ENCODE data around the gene SLC11A1. TPM values are rescaled to one million over a fixed set of nuclear protein-coding genes. Genes with fewer than 3 reads are reported as not detected.
A peak's percentile ranks its signal among the peaks of the same experiment; 100 is the strongest.

SLC11A1 gene
- total and polyA plus RNA-seq, 2 donors (not counting 1 experiment from before 2014, with no cell fraction given) = 6.5 to 65.3 TPM

GRCh38 chr2:218400930-218401881 lies 19.1 kb downstream of the SLC11A1 start:
- H3K4me1 Mint-ChIP-seq = peaks cover 70% of the 10 kb centered on the region

More at GRCh38 chr2:218400930-218401881, 19.1 kb downstream of the SLC11A1 start:
- no peaks in the 10 kb centered on the region for H3K27me3 ChIP-seq (replicated peaks in 1 of 4; ENCODE audit: control extremely low read depth in 1 of 4, control insufficient read depth in 3 of 4, insufficient read depth in 4 of 4, low read length in 3 of 4)
- H3K4me1 ChIP-seq (ENCODE audit: control insufficient read depth in 2 of 2, insufficient read depth in 2 of 2, low read length in 2 of 2) = peaks cover 51 to 71% of the 10 kb centered on the region in 2 donors
- peaks cover 0 to 19% (median 0%) of the 10 kb centered on the region in 3 donors for H3K9me3 ChIP-seq (ENCODE audit: control extremely low read depth in 1 of 3, control insufficient read depth in 2 of 3, insufficient read depth in 1 of 3, low read length in 2 of 3)
- H3K27ac ChIP-seq (ENCODE audit: low read length in 2 of 2) = peak overlapping the region in 1 of 2 donors; percentile 54
- TF ChIP-seq CTCF (IDR thresholded peaks at IDR 0.05) (no peak), EZH2 (IDR thresholded peaks at IDR 0.05; ENCODE audit: borderline replicate concordance, insufficient read depth, low read depth, low read length, poor library complexity, severe bottlenecking) (no peak)
- H3K79me2 ChIP-seq (ENCODE audit: control insufficient read depth, insufficient read depth, low read length) = peaks cover 20% of the 10 kb centered on the region
- peak; percentile 28 for DNase-seq
- peaks cover 39% of the 10 kb centered on the region for H4K20me1 ChIP-seq (ENCODE audit: control insufficient read depth, insufficient read depth, low read length, poor library complexity, severe bottlenecking)
- peak overlapping the region; percentile 78 for H3K27ac Mint-ChIP-seq
- ChIA-PET CTCF (interaction anchor here (0.8 to 1.4 kb wide), 4 partner anchors 128 to 987 kb away, joined by 3 to 8 read pairs (median 3); no protein-coding TSS in a partner anchor), POLR2A (interaction anchor here (0.6 to 1.5 kb wide), 5 partner anchors 52 to 131 kb away, joined by 3 to 6 read pairs (median 4); partner anchors contain the start of genes AAMP and PNKD)
- ATAC-seq (ENCODE audit: low read depth) = no peak
- peak overlapping the region; percentile 90 for H3K4me3 Mint-ChIP-seq
- intact Hi-C loops (cut with micrococcal nuclease) = no loop called here
- H3K4me2 ChIP-seq (replicated peaks; ENCODE audit: low read depth, low read length, poor library complexity, severe bottlenecking) = peak overlapping the region; percentile 90
- no peaks in the 10 kb centered on the region for H3K9me3 Mint-ChIP-seq (ENCODE audit: insufficient read depth)
- peaks cover 2 to 33% of the 10 kb centered on the region in 2 experiments for H3K36me3 ChIP-seq (replicated peaks in 1 of 2; ENCODE audit: control extremely low read depth in 1 of 2, control insufficient read depth in 1 of 2, extremely low read depth in 1 of 2, insufficient read depth in 2 of 2, low read length in 1 of 2)
- H3K4me3 ChIP-seq (ENCODE audit: control extremely low read depth in 1 of 5, extremely low read depth in 1 of 5, insufficient read depth in 1 of 5, low read depth in 2 of 5, low read length in 4 of 5) = peak overlapping the region; percentile 55 to 90 (median 89)
- peak overlapping the region; percentile 78 for H3K9ac ChIP-seq (ENCODE audit: low read length)
- no peaks in the 10 kb centered on the region for H3K27me3 Mint-ChIP-seq
- WGBS (ENCODE audit: insufficient coverage) = 42% methylated on average over 22 of the region's 24 CpGs
- no peak overlapping the region for H2AFZ ChIP-seq (ENCODE audit: insufficient read depth, low read depth, low read length, poor library complexity, severe bottlenecking)

Data from B cell (primary cell).